HepG2 (cell line): ENCODE measurements around the gene EEPD1. TPM values are rescaled to one million over a fixed set of nuclear protein-coding genes. Genes with fewer than 3 reads are reported as not detected.
A peak's percentile ranks its signal among the peaks of the same experiment; 100 is the strongest.

ENCODE experiments used
- AGO2 ChIP-seq: fragments of 200-400 bp; formaldehyde crosslinking; optimal IDR thresholded peaks from 2 replicates; pipeline ENCODE3; 2017; ENCODE audit warnings: mild to moderate bottlenecking, low read depth, low read length, moderate library complexity
- ARID5B ChIP-seq: IDR thresholded peaks from 2 replicates; pipeline ENCODE4 v1.4.0; 2020; ENCODE audit warnings: mild to moderate bottlenecking, missing genetic modification reagents
- BCL6 ChIP-seq: IDR thresholded peaks from 2 replicates; pipeline ENCODE4 v1.6.1; 2016; ENCODE audit warnings: missing genetic modification reagents, missing compliant biosample characterization
- HES4 ChIP-seq: sonication (generic); formaldehyde crosslinking; IDR thresholded peaks from 2 replicates; pipeline ENCODE4 v1.9.0; 2021; ENCODE audit warnings: mild to moderate bottlenecking, missing genetic modification reagents, borderline replicate concordance
- NFIC ChIP-seq: IDR thresholded peaks from 2 replicates; pipeline ENCODE4 v1.6.1; 2012; ENCODE audit warnings: mild to moderate bottlenecking, low read length, inconsistent platforms
- SALL1 ChIP-seq: sonication (generic); formaldehyde crosslinking; IDR thresholded peaks from 2 replicates; pipeline ENCODE4 v1.8.0; 2022; ENCODE audit warnings: mild to moderate bottlenecking, missing genetic modification reagents
- ZFY ChIP-seq: sonication (generic); formaldehyde crosslinking; IDR thresholded peaks from 2 replicates; pipeline ENCODE4 v1.4.0; 2020; ENCODE audit warnings: missing genetic modification reagents
- ZNF281 ChIP-seq: sonication (generic); formaldehyde crosslinking; IDR thresholded peaks from 2 replicates; pipeline ENCODE4 v1.4.0; 2020; ENCODE audit warnings: missing genetic modification reagents, borderline replicate concordance
- ZNF558 ChIP-seq: sonication (generic); formaldehyde crosslinking; IDR thresholded peaks from 2 replicates; pipeline ENCODE4 v1.9.0; 2022; ENCODE audit warnings: mild to moderate bottlenecking, missing genetic modification reagents, borderline replicate concordance
- polyA plus RNA-seq, 8 experiments: library from polyadenylated mRNA; depleted of rRNA in 3 of 8; stranded (reverse) in 7 of 8; unstranded in 1 of 8; fragments of >200 nt; fragmentation: Illumina TruSeq in 4 of 8; extraction: Trizol in 4 of 8; gene quantifications; 2 replicates each; pipeline versions ENCODE4 v1.2.1 to v1.2.3, GENCODE V29; 2011 to 2016; ENCODE audit warnings: low read depth in 4 of 8, missing spikeins in 1 of 8, mixed read lengths in 1 of 8; ENCODE audit not compliant: insufficient read depth in 1 of 8
- total RNA-seq, 5 experiments: library from RNA; depleted of rRNA; stranded (reverse); fragments of >200 nt; fragmentation: Illumina TruSeq; extraction: Trizol; gene quantifications; 2 replicates each; pipeline ENCODE4 v1.2.3, GENCODE V29; 2016; ENCODE audit warnings: low read depth in 1 of 5

Gene EEPD1
- total and polyA plus RNA-seq, 2 of the 13 experiments (the other 11 are each of a cell fraction or from before 2014, with no cell fraction given), result 10.1 to 16.4 TPM

- TF ChIP-seq ZNF281 (CRISPR knock-in tag) (no peak), BCL6 (CRISPR knock-in tag) (no peak), ZNF558 (CRISPR knock-in tag) (no peak), ARID5B (CRISPR knock-in tag) (peak; percentile 41; the same call in 1 of the 2 replicates), HES4 (no peak), SALL1 (CRISPR knock-in tag) (peak; percentile 38; the same call in 1 of the 2 replicates), ZFY (CRISPR knock-in tag) (no peak), AGO2 (no peak), NFIC (no peak)
These were observed 3.2 kb upstream of the EEPD1 start (continued) for GRCh38 chr7:36149694-36150452.
